CD4-positive, alpha-beta T cell treated with Interleukin-6 for 4 hours (primary cell): ENCODE data around the gene L1CAM.

Experiments
- DNase-seq: peaks from one replicate; pipeline ENCODE4 v3.0.0-alpha.2; 2020; ENCODE audit warnings: mixed read lengths

The L1CAM gene, protein sequence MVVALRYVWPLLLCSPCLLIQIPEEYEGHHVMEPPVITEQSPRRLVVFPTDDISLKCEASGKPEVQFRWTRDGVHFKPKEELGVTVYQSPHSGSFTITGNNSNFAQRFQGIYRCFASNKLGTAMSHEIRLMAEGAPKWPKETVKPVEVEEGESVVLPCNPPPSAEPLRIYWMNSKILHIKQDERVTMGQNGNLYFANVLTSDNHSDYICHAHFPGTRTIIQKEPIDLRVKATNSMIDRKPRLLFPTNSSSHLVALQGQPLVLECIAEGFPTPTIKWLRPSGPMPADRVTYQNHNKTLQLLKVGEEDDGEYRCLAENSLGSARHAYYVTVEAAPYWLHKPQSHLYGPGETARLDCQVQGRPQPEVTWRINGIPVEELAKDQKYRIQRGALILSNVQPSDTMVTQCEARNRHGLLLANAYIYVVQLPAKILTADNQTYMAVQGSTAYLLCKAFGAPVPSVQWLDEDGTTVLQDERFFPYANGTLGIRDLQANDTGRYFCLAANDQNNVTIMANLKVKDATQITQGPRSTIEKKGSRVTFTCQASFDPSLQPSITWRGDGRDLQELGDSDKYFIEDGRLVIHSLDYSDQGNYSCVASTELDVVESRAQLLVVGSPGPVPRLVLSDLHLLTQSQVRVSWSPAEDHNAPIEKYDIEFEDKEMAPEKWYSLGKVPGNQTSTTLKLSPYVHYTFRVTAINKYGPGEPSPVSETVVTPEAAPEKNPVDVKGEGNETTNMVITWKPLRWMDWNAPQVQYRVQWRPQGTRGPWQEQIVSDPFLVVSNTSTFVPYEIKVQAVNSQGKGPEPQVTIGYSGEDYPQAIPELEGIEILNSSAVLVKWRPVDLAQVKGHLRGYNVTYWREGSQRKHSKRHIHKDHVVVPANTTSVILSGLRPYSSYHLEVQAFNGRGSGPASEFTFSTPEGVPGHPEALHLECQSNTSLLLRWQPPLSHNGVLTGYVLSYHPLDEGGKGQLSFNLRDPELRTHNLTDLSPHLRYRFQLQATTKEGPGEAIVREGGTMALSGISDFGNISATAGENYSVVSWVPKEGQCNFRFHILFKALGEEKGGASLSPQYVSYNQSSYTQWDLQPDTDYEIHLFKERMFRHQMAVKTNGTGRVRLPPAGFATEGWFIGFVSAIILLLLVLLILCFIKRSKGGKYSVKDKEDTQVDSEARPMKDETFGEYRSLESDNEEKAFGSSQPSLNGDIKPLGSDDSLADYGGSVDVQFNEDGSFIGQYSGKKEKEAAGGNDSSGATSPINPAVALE

DNA sequence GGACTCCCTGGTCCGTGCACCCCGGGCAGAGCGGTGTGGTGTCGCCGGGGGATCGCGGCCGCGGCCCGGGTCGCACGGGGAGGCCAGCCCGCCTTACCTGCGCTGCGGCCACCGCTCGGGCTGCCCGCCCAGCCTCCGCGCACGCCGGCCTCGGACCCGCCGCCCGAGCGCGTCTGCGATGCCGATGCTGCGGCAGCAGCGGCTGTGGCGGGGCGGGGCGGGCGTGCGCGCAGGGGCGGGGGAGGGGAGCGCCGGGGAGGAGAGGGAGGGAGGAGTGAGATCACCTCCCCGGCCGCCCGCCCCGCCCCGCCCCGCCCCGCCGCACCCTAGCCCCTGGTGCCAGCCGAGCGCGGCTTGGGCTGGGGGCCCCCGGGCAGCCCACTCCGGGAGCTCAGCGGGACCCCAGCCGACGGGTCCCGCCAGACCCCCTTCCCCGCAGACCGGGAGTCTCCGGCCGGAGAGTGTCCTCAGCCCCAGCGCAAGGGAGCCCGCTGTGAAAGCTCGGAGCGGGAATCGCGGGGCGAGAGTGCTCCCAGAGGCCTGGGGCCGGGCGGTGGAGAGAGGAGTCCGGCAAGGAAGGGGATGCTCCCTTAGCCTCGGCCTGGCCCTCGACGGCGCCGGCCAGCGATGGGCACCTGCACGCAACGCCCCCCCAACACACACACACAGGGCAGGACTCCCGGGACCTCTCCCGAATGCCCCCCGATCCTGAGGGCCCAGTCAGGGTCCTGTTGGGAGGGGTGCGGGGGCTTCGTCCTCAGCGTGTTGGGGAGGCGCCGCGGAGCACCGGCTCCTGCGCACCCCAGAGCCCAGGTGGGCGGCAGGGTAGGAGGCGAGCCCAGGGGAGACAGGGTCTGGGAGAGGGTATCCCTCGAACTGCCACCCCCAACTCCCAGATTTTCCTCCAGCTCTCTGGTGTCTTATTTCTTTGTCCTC lies at the start of gene L1CAM:
Gene L1CAM, minus strand, starts transcription at position 206 of the 936 bp plus-strand sequence. CDS start 10,337 bp downstream, outside the sequence.
- peak; percentile 68 for DNase-seq

DNA sequence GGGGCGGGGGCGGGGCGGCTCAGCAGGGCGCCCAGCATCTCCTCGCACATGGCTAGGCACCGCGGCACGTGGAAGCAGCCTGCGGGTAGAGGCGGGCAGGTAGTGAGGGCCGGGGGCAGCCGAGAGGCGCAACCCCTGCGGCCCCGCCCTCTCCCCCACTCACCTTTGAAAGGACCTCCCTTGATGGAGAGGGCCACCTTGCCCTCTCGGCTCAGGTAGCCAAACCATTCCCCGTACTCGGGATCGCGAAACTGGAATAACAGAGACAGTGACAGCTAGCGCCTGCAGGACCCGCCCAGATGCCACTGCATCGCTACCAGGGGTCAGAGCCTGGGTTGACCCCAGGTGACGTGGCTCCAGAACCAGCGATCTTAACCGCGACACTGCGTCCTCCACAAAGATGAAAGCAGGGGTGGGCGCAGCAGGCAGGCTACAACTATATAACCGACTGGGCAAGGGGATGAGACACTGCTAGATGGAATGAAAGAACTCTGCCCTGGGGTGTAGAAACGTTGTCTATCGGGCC lies 49.4 kb upstream of the L1CAM start:
- DNase-seq: no peak

DNA sequence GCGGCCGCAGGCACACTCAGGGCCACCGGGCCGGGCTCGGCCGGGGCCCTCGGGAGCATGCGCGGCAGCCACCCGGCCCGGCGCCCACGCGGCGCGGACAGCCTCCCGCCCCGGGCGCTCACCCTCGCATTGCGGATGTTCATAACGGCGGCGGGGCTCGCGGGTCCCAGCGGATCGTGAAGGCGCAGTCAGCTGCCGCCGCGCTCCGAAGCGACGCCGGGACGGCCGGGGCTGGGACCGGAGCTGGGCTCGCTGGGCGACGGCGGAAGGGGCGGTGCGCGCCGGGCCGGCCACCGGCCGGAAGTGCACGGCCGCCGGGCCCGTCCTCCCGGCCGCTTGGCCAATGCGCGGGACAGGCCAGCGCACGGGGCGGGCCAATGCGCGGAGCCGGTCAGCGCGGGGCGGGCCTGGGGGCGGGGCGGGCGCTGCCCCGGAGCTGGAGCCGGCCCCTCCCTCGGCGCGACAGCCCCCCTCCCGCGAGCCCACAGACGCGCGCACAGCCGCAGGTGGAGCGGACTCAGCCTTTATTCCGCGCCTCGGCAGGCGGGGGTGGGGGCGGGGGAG lies 48.9 kb upstream of the L1CAM start, which contains the start of gene NAA10:
Gene NAA10, minus strand, starts transcription at position 276 of the 564 bp plus-strand sequence. Its CDS starts 133 bp downstream, at position 143.
- peak; percentile 77 for DNase-seq

DNA sequence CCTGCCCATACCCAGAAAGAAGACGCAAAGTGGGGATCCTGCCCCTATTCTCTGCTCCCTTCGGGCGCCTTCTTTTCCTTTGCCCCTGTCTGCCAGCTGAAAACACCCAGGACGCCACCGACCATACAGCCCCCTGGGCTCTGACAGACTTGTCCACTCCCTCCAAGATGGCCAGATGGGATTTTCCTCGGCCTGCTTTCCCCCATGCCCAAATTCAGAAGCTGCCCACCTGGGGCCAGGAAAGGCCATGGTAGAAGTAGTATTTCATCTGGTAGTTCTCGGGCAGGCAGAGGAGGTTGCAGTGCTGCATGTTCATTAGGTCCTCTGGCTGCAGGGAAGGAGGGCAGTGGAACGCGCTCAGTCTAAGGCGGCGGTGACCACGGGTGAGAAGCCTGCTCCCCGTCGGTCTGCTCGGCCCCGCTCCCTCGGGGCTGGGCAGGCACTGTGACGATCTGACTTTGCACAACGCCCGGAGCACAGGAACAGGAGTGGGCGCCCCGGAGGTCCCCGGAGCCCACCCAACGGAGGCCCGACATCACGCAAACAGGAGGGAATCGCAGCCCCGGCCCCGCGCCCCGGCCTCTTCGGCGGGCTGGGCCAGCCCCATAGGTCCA lies 48.3 kb upstream of the L1CAM start:
- DNase-seq: no peak

DNA sequence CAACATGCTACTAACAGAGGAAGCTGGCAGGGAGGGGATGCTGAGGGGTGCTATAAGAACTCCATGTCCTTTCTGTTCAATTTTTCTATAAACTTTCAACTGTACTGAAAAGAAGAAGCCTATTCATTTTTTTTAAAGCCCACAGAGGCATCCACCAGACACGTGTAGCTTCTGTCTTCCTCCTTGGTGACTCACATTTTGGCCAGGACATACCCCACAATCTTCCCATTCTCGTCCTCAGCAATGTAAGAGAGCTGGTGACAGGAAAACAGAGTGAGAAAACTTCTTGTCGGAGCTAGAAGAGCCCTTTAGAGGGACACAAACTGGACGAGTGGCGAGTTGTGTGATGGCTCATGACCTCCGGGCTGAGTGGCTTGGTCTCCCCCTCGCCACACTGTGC lies 47.8 kb upstream of the L1CAM start:
- DNase-seq: no peak

DNA sequence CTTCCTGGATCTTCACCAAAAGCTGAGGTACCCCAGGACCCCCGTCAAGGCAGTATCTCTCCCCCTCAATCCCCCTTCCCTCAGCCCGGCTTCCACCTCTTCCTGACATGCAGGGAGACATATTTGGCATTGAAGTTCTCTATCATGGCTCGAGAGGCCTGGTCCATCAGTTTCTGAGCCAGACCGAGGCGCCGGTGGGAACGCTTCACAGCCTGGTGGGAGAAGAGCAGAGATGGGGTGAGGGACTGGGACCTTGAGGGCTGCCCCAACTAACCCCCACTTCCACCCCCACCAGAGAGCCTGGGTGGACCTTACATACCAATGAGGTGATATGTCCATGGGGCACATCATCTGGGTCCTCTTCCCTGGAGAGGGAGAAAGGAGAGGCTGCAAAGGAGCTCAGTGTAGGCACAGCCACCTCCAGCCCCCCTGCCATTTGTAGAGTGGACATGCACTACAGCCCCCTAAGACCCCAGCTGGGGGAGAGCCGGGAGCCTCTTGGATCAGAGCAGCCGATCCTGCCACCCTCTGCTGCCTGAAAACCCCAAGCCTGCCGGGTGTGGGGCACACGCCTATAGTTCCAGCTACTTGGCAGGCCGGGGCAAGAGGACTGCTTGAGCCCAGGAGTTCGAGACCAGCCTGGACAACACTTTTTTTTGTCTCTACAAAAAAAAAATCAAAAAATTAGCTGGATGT lies 46.4 kb upstream of the L1CAM start:
- no peak for DNase-seq

DNA sequence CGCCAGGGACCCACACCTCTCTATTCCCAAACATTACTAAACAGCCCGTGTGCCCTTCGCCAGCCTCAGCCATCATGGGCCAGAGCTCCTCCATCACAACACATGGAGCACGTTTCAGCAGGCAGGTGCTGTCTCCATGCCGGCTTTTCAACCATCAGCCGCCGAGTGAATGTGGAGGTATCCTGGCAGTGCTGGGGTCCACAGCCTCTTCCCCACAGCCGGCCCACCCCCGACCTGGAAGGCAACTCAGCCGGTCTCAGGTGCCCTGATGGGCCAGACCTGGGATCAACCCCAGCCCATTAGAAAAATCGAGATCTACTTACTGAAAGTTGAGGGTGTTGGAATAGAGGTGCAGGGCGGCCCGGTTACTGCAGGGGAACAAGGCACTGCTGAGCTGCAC lies 45.8 kb upstream of the L1CAM start:
- DNase-seq: no peak

DNA sequence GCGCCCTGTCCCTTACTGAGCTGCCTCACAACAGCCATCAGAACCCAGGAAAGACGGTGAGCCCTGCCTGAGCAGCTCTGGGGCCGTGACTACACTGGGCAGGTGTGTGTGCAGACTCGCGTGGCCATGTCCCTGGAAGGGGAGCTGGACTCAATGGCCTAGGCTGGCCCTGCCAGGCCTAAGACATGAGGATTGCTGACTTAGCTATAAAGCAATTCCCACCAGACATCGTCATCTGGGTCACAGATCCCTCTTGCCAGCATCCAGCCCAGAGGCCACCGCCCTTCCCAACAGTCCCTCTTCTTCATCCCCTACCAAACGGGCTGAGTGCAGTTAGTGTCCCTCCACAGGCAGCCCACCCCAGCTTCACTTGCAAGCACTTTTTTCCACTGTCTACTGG lies 45.2 kb upstream of the L1CAM start:
- no peak for DNase-seq

DNA sequence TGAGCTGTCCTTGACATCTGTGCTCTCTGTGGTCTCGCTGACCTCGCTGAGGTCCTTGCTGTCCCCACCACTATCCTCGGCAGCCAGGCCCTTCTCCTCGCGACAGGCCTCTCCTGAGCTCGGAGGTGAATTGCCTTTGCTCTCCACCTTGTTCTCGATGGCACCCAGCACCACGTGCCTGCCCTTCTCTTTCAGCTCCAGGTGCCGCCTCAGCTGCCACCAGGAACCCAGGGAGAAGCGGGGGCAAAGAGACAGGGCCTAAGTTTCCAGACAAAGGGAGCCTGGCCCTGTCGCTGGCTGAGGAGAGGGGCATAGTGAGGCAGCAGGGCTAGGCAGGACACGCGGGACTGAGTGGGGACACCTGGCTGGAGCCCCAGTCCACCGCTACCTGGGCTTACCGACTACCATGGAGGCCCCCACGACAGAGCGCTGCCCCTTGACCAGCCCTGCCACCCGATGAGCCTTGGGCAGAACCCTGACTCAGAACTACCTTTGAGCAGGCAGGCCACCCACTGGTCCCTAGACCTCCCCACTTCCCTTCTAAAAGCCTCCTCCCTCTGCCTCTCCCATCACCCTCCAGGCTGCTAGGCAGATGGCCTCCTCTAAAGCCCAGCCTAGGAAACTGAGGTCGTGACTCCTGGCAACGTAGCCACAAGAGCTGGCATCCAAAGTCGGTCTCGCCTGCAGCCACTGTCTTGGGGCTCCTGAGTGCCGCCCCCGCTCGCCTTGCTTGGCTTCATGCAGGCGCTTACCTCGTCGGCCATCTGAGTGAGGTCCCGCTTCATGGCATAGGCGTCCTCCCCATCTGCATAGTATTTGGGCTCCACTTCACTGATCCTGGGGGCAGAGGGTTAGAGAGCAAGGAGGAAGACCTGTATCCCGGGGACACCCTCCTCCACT lies 44.3 kb upstream of the L1CAM start:
- no peak for DNase-seq

DNA sequence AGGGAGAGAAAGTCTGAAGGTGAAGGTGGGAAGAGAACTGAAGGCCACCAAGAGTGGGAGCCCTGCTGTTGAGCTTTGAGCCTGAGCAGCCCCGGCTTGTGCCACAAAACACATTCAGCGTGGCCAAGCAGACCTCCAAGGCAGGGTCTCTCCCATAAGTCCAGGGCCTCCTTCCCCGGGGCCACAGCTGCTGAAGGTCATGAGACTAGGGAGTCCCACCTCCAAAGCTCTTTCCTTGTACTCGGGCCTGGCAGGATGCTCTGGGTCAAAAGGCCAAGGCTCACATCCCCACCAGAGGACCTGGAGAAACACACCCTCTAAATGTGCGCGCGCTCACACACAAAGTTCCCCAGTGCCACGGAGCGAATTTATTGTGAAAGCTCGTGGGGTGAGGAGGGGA lies 43.6 kb upstream of the L1CAM start:
- no peak for DNase-seq

DNA sequence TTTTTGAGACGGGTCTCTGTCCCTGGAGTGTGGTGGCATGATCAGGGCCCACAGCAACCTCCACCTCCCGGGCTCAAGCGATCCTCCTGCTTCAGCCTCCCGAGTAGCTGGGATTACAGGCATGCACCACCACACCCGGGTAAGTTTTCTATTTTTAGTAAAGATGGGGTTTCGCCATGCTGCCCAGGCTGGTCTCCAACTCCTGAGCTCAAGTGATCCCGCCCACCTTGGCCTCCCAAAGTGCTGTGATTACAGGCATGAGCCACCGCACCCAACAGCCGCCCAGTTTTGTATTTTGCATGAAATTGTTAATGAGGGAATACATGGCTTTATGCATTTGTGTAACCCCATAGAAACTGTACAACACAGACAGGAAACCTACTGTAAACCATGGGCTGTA lies 42.9 kb upstream of the L1CAM start:
- no peak for DNase-seq

DNA sequence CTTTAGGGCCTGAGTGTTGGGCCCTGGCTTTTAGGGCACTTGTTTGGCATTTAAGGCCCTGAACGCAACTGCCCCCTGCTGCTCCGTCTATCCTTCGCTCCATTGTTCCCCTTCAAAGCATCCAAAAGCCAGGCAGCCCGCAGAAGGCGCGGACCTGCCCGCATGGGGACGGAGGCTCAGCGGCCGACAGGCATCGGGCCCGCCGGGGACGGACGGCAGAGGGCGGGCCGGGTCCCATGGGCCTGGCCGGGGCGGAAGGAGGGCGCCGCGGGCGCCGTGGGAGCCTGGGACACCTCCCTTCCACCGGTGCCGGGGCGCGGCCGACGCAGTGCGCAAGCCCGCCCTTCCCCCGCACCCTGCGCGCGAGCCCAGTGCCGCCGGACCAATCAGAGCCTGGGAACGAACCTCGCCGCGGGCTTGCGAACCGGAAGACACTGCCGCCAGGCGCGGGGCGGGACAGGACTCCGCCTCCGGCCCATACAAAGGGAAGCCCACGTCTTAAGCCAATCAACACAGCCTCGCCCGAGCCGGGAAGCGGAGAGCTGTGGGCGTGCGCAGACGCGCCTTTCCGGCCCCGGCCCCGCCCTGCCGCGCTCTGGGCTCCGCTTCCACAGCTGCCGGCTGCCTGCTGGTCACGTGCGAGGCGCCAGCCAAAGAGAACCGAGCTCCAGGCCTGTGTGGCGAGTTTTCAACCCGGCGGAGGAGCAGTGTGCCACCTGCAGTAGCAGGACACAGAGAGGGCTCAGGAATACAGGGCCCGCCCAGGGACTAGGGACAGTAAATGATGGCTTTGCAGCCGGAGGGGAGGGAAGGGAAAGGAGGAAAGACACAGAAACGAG lies 42.2 kb upstream of the L1CAM start:
- DNase-seq: peak; percentile 97

DNA sequence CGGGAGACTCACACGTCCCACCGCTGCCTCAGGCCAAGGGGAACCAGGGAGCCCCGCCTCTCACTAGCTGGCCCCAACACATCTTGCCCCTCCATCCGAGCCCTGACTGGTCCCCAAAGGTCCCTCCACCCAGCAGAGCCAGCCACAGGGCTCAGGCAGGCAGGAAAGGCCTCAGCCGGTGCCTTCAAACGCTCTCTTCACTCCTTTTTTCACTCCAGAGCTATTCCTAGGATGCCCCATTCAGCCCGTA lies 41.6 kb upstream of the L1CAM start:
- no peak for DNase-seq

DNA sequence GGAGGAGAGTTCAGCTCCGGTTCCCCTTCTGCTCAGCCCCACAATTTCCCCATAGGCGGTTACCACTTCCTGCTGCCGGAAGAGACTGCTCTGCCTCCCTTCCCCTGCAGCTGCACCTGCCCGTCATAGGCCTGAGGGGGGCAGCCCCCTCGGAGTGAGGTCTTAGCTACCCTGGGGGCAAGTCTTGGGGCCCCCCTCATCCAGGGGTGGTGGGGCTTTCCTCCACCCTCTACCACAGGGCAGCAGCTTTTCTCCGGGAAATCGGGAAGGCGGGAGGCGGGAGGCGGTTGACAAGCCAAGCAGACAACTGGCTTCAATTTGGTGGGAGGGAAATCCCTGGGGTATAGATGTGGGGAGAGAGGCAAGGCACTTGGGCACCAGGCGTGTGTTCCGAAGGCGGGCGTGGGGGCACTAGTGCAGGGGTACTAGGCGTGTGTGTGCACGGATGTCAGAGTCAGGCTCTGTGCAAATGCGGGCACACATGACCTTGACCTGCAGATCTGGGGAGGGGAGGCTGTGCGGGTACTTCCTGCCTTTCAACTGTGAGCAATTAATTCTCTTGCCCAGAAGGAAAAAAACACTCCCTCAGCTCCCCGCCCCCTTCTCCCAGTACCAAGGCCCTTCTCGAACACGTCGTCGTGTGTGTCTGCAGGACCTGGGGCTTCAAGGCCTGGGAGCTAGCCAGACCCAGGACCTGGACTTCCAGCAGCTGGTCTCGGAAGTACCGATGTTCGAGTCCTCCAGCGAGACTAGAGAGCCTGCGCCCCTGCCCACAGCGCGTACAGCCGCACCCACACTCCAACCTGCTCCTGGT lies 41.1 kb upstream of the L1CAM start:
- peak; percentile 82 for DNase-seq

DNA sequence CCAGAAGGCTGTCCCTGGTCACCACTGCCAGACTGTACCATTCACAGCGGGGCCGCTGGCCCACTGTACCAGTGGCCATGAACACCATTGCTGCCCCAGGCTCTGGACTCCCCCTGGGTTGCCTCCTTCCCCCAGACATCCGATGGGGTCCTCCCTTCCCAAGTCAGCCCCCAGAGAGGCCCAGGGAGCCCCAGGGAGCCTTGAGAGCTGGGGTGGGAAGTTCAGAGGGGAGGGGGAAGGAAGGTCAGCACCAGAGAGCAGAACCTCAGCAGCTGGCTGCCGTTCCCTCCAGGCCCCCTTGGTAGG lies 40.5 kb upstream of the L1CAM start:
- DNase-seq: no peak

DNA sequence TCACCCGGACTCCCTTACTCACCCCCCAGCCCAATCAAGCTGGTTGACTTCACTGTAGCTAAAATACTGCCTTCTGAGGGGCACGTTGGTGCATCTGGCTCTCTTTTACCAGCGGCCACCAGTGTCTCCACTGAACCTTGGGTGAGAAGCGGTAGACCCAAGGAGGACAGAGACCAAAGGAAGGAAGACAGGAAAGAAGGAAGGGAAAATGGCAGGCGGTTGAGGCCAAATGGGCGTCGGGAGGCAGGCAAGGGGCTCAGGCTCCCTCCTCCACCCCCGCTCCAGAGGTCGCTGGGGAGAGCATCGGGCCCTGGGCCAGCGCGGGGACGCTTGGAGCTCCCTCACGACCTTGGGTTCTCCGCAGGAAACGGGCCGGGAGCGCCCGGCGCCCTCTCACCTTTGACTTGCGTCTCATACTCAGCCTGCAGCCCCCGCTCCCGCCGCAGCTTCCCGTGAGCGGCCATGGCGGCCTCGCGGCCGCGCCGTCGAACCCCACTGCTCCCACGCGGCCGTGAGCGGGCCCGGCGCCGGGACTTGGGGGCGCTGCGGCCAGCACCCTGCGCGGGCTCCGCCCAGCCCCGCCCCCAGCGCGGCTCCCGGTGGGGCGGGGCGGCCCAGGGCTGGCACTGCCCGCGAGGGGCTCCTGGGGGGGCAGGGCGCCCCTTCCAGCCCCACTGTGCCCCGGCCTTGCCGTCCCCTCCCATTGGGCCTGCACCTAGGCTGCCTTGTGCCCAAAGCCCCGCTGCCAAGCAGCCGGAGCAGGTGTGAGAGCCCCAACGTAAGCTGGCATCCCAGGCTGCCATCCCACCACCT lies 40.0 kb upstream of the L1CAM start, which contains the start of gene ARHGAP4:
Gene ARHGAP4, minus strand, starts transcription at position 526 of the 813 bp plus-strand sequence. Its CDS starts 62 bp downstream, at position 464.
- peak; percentile 60 for DNase-seq

DNA sequence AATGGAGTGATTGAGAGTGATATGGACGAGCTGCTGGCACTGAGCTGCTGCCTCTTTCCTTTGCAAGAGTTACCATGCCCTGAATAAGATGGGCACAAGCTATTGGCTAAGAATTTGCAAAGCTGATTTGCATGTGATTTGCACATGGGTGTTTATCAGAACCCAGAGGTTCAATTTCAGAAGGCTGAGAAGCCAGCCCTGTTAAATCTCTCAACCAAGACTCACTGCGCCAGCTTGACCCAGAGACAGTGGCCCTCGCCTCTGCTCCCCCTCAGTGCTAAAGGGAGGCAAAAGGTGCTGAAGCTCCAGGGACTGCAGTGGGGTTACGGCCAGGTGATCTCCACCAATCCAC lies 39.4 kb upstream of the L1CAM start:
- DNase-seq: no peak
